Cardiac ventricle fibroblast (primary cell): ENCODE measurements around the gene TMCC1. TPM values are rescaled to one million over a fixed set of nuclear protein-coding genes. Genes with fewer than 3 reads are reported as not detected.

Source experiments
- total RNA-seq: library from RNA; depleted of rRNA; stranded (reverse); fragments of >200 nt; gene quantifications from 2 replicates; pipeline ENCODE4 v1.2.3, GENCODE V29; 2015

TMCC1 gene
- 18.1 and 18.2 TPM in 2 replicates for total RNA-seq

DNA sequence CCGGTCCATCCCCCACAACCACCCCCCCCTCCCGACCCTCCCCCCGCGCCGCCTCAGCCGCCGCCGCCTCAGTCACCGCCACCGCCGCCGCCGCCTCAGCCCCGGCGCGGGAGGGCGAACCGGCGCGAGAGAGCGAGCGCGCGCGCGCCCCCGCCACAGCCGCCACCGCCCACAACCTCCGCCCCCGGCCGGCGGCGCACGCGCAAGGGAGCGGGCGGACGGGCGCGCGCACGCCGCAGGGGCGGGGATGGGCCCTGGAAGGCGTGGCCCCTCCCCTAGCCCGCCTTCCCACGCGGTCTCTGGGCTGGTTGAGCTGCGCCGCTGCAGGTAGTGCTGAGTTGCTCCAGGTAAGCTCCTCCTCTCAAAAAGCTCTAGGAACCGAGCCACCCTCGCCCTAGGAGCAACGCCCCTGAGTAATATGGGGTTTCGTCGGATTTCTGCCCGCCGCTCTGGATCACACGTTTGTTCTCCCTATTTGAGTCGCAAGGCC lies at the start of gene TMCC1:
TMCC1 (minus strand) TSS at position 131 of the 490 bp plus-strand sequence.

GRCh38 chr3:129606636-129607390 lies 286.7 kb downstream of the TMCC1 start, which contains the start of gene PLXND1:
Gene PLXND1 (minus strand): TSS chr3:129606676. CDS start chr3:129606639, 37 bp downstream.

Other genes starting within 250 kb of the TMCC1 start
- gene TRH, start 81.0 kb upstream of the TMCC1 start, total RNA-seq = not detected in 2 replicates
- gene ALG1L2, start 188.1 kb upstream of the TMCC1 start, total RNA-seq = 0.54 TPM in 1 of 2 replicates, not detected in the other